ENCODE data around the gene MED15.
"Not testable (repeated sequence)": the region's sequence is repeated elsewhere in the genome, so short reads cannot be mapped to it uniquely, and the experiment has no call there.

The MED15 gene

GRCh38 chr22:20619045-20619892 lies 111.9 kb downstream of the MED15 start:
- H3K4me2 ChIP-seq (ENCODE audit: low read length) = no peak overlapping the region
- no peaks in the 10 kb centered on the region for H3K9me2 ChIP-seq (replicated peaks; ENCODE audit: control insufficient read depth, low read length)
- H3K4me3 ChIP-seq (ENCODE audit: low read length) = no peak overlapping the region
- TF ChIP-seq EZH2phosphoT487 (IDR thresholded peaks at IDR 0.05; ENCODE audit: borderline replicate concordance, low read length) = no peak
- TF ChIP-seq, protein P1, sequence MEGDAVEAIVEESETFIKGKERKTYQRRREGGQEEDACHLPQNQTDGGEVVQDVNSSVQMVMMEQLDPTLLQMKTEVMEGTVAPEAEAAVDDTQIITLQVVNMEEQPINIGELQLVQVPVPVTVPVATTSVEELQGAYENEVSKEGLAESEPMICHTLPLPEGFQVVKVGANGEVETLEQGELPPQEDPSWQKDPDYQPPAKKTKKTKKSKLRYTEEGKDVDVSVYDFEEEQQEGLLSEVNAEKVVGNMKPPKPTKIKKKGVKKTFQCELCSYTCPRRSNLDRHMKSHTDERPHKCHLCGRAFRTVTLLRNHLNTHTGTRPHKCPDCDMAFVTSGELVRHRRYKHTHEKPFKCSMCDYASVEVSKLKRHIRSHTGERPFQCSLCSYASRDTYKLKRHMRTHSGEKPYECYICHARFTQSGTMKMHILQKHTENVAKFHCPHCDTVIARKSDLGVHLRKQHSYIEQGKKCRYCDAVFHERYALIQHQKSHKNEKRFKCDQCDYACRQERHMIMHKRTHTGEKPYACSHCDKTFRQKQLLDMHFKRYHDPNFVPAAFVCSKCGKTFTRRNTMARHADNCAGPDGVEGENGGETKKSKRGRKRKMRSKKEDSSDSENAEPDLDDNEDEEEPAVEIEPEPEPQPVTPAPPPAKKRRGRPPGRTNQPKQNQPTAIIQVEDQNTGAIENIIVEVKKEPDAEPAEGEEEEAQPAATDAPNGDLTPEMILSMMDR (IDR thresholded peaks at IDR 0.05; ENCODE audit: low read depth, low read length, poor library complexity, severe bottlenecking) = no peak
- no peaks in the 10 kb centered on the region for H4K20me1 ChIP-seq (ENCODE audit: control insufficient read depth, insufficient read depth, low read depth, low read length)
- H3K27me3 ChIP-seq (ENCODE audit: control insufficient read depth, low read length) = peaks cover 3% of the 10 kb centered on the region; the same call in 1 of the 2 replicates
- no peaks in the 10 kb centered on the region for H3K4me1 ChIP-seq (ENCODE audit: control insufficient read depth, low read length)
- H3K27ac ChIP-seq (ENCODE audit: low read depth, low read length) = no peak overlapping the region
- no peaks in the 10 kb centered on the region for H3F3A ChIP-seq (ENCODE audit: control insufficient read depth, insufficient read depth)
- no peaks in the 10 kb centered on the region for H3K36me3 ChIP-seq (ENCODE audit: control insufficient read depth, low read length)
- no peaks in the 10 kb centered on the region for H3K9me3 ChIP-seq (ENCODE audit: control insufficient read depth, insufficient read depth, low read length)
- H3K79me2 ChIP-seq (ENCODE audit: control insufficient read depth, low read length) = no peaks in the 10 kb centered on the region

DNA sequence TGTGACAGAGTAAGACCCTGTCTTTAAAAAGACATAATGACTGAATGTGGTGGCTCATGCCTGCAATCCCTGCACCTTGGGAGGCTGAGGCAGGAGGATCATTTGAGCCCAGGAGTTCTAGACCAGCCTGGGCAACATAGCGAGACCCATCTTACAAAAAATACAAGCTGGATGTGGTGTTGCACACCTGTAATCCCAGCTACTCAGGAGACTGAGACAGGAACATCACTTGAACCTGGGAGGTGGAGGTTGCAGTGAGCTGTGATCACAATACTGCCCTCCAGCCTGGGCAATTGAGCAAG lies 112.4 kb downstream of the MED15 start:
- H3K4me1 ChIP-seq (ENCODE audit: control insufficient read depth, low read length); H3K4me3 ChIP-seq (ENCODE audit: low read length); H3K27me3 ChIP-seq (ENCODE audit: control insufficient read depth, low read length); H3K27ac ChIP-seq (ENCODE audit: low read depth, low read length); H3K36me3 ChIP-seq (ENCODE audit: control insufficient read depth, low read length); H3K4me2 ChIP-seq (ENCODE audit: low read length); H3K9me3 ChIP-seq (ENCODE audit: control insufficient read depth, insufficient read depth, low read length); H3K79me2 ChIP-seq (ENCODE audit: control insufficient read depth, low read length); H3K9me2 ChIP-seq (replicated peaks; ENCODE audit: control insufficient read depth, low read length); H3F3A ChIP-seq (ENCODE audit: control insufficient read depth, insufficient read depth); H4K20me1 ChIP-seq (ENCODE audit: control insufficient read depth, insufficient read depth, low read depth, low read length): not testable (repeated sequence)

DNA sequence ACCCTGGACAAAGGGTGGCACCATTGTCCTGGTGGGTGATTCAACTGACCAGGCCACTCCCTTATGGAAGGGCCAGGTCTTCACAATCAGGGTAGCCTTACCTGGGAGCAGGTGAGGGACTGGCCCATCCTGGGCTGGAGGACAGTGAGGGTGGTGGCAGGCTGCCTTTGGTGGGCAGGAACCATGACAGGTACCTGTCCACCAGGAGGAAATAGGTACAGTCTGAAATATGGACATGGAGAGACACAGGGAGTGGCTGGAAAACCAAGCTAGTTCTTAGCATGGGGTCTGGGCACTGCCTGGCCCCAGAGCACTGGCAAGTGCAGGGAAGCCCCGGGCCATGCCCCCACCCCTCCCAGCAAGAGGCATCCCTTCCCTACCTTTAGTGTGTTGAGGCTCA lies 113.8 kb downstream of the MED15 start:
- no peaks in the 10 kb centered on the region for H3K79me2 ChIP-seq (ENCODE audit: control insufficient read depth, low read length)
- H3F3A ChIP-seq (ENCODE audit: control insufficient read depth, insufficient read depth) = no peaks in the 10 kb centered on the region
- H3K9me3 ChIP-seq (ENCODE audit: control insufficient read depth, insufficient read depth, low read length) = no peaks in the 10 kb centered on the region
- no peak overlapping the region for H3K4me2 ChIP-seq (ENCODE audit: low read length)
- no peak overlapping the region for H3K4me3 ChIP-seq (ENCODE audit: low read length)
- H4K20me1 ChIP-seq (ENCODE audit: control insufficient read depth, insufficient read depth, low read depth, low read length) = no peaks in the 10 kb centered on the region
- no peaks in the 10 kb centered on the region for H3K9me2 ChIP-seq (replicated peaks; ENCODE audit: control insufficient read depth, low read length)
- TF ChIP-seq, protein P1 (IDR thresholded peaks at IDR 0.05; ENCODE audit: low read depth, low read length, poor library complexity, severe bottlenecking) = no peak
- TF ChIP-seq EZH2phosphoT487 (IDR thresholded peaks at IDR 0.05; ENCODE audit: borderline replicate concordance, low read length) = no peak
- no peak overlapping the region for H3K27ac ChIP-seq (ENCODE audit: low read depth, low read length)
- H3K36me3 ChIP-seq (ENCODE audit: control insufficient read depth, low read length) = no peaks in the 10 kb centered on the region
- H3K4me1 ChIP-seq (ENCODE audit: control insufficient read depth, low read length) = no peaks in the 10 kb centered on the region
- peaks cover 16% of the 10 kb centered on the region for H3K27me3 ChIP-seq (ENCODE audit: control insufficient read depth, low read length)

DNA sequence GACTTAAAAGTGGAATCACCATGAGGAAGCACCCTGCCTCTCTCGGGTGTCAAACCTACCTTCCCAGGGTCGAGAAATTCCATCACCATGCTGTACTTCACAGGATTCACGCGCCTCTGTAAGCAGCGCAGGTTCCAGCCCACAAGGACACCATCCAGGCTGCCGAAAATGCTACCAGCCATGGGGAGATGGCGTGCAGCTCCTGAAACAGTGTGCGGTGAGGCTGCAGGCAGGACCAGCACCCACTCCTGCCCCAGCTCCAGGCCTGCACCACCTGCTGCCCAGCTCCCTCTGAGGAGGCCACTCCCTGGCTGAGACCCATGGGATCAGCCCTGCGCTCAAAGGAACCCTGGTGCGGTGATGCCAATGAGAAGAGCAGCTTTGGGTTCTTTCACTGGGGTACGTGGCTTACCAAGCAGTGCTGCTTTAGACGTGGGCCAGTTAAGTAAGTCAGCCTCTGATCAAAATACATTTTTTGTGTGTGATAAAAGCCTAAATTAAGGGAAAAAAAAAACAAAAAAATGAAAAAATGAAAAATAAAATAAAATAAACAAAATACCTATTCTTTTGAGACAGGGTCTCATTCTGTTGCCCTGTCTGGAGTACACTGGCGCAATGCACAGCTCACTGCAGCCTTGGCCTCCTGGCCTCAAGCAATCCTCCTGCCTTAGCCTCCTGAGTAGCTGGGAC lies 115.4 kb downstream of the MED15 start:
- Histone ChIP-seq H3K79me2 (ENCODE audit: control insufficient read depth, low read length) (no peaks in the 10 kb centered on the region), H4K20me1 (ENCODE audit: control insufficient read depth, insufficient read depth, low read depth, low read length) (no peaks in the 10 kb centered on the region), H3K27me3 (ENCODE audit: control insufficient read depth, low read length) (peaks cover 18% of the 10 kb centered on the region), H3K4me2 (ENCODE audit: low read length) (no peak overlapping the region), H3K9me3 (ENCODE audit: control insufficient read depth, insufficient read depth, low read length) (no peaks in the 10 kb centered on the region), H3K9me2 (replicated peaks; ENCODE audit: control insufficient read depth, low read length) (no peaks in the 10 kb centered on the region), H3K27ac (ENCODE audit: low read depth, low read length) (no peak overlapping the region), H3K4me3 (ENCODE audit: low read length) (no peak overlapping the region), H3K36me3 (ENCODE audit: control insufficient read depth, low read length) (no peaks in the 10 kb centered on the region), H3F3A (ENCODE audit: control insufficient read depth, insufficient read depth) (no peaks in the 10 kb centered on the region), H3K4me1 (ENCODE audit: control insufficient read depth, low read length) (no peaks in the 10 kb centered on the region)
- TF ChIP-seq, protein P1 (IDR thresholded peaks at IDR 0.05; ENCODE audit: low read depth, low read length, poor library complexity, severe bottlenecking) = no peak
- no peak for TF ChIP-seq EZH2phosphoT487 (IDR thresholded peaks at IDR 0.05; ENCODE audit: borderline replicate concordance, low read length)
